ENCODE results near the gene ZNF341.
"Not testable (repeated sequence)": the region's sequence is repeated elsewhere in the genome, so short reads cannot be mapped to it uniquely, and the experiment has no call there.

Gene ZNF341

GRCh38 chr20:33770005-33770404 lies 38.2 kb downstream of the ZNF341 start:
- no peak for DNase-seq (ENCODE audit: low spot score)

GRCh38 chr20:33771938-33772337 lies 40.1 kb downstream of the ZNF341 start:
- no peak for DNase-seq (ENCODE audit: low spot score)

- no peak for DNase-seq (ENCODE audit: low spot score)
Measured at GRCh38 chr20:33772439-33772838, 40.6 kb downstream of the ZNF341 start.

- DNase-seq (ENCODE audit: low spot score), result no peak
Measured at GRCh38 chr20:33773412-33774089, 41.8 kb downstream of the ZNF341 start.

GRCh38 chr20:33777816-33778215 lies 46.0 kb downstream of the ZNF341 start:
- no peak for DNase-seq (ENCODE audit: low spot score)

GRCh38 chr20:33781133-33781532 lies 49.3 kb downstream of the ZNF341 start:
- no peak for DNase-seq (ENCODE audit: low spot score)

GRCh38 chr20:33781945-33782344 lies 50.1 kb downstream of the ZNF341 start:
- DNase-seq (ENCODE audit: low spot score), result no peak

- DNase-seq (ENCODE audit: low spot score), result no peak
Measured at GRCh38 chr20:33783256-33783655, 51.5 kb downstream of the ZNF341 start.

- DNase-seq (ENCODE audit: low spot score), result no peak
Measured at GRCh38 chr20:33783818-33784217, 52.0 kb downstream of the ZNF341 start.

- DNase-seq (ENCODE audit: low spot score), result no peak
Measured at GRCh38 chr20:33784225-33784624, 52.4 kb downstream of the ZNF341 start.

- no peak for DNase-seq (ENCODE audit: low spot score)
Measured at GRCh38 chr20:33785503-33785902, 53.7 kb downstream of the ZNF341 start.

GRCh38 chr20:33787253-33787891 lies 55.6 kb downstream of the ZNF341 start:
- no peak for DNase-seq (ENCODE audit: low spot score)

- DNase-seq (ENCODE audit: low spot score), result no peak
Measured at GRCh38 chr20:33788351-33789049, 56.7 kb downstream of the ZNF341 start.

GRCh38 chr20:33789109-33789857 lies 57.5 kb downstream of the ZNF341 start:
- DNase-seq (ENCODE audit: low spot score), result no peak

- DNase-seq (ENCODE audit: low spot score), result no peak
Measured at GRCh38 chr20:33789858-33790182, 58.0 kb downstream of the ZNF341 start.

- no peak for DNase-seq (ENCODE audit: low spot score)
Measured at GRCh38 chr20:33790566-33790965, 58.8 kb downstream of the ZNF341 start.

- DNase-seq (ENCODE audit: low spot score), result no peak
Measured at GRCh38 chr20:33791021-33791420, 59.2 kb downstream of the ZNF341 start.

GRCh38 chr20:33791540-33791939 lies 59.7 kb downstream of the ZNF341 start:
- no peak for DNase-seq (ENCODE audit: low spot score)

GRCh38 chr20:33791959-33792597 lies 60.3 kb downstream of the ZNF341 start:
- peak; percentile 51 for DNase-seq (ENCODE audit: low spot score)

GRCh38 chr20:33792598-33792989 lies 60.8 kb downstream of the ZNF341 start:
- DNase-seq (ENCODE audit: low spot score), result not testable (repeated sequence)

GRCh38 chr20:33793011-33793931 lies 61.5 kb downstream of the ZNF341 start:
- no peak for DNase-seq (ENCODE audit: low spot score)
